HCT116 (cell line): ENCODE measurements around the gene AGMAT. TPM values are rescaled to one million over a fixed set of nuclear protein-coding genes. Genes with fewer than 3 reads are reported as not detected.

Source experiments
- ATAC-seq: fragments of 200-7000 bp; cut with Tn5 transposase; 2 replicates; pipeline ENCODE4 v1.9.1; 2020; ENCODE audit warnings: mild to moderate bottlenecking, moderate library complexity
- BruUV-seq: library from RNA; stranded (reverse); fragments of 400-500 nt; replicated peaks from 2 replicates; lab custom pipeline; 2021; lab: Mats Ljungman, UMichigan
- CTCF ChIA-PET: fragments of 300-600 bp; sonication (Branson Sonifier 250); formaldehyde crosslinking; loops from one replicate; lab custom pipeline; 2021; ENCODE audit warnings: antibody characterized with exemption; lab: Charles Lee
- POLR2A ChIA-PET: fragments of 300-600, 350-600 bp; sonication (Branson Sonifier 250); formaldehyde crosslinking; loops from one replicate; lab custom pipeline; 2021; ENCODE audit warnings: antibody characterized with exemption; lab: Charles Lee
- RAD21 ChIA-PET, 2 experiments: fragments of 300-600 bp; sonication (Branson Sonifier 250); formaldehyde crosslinking; loops; one replicate each; lab custom pipeline; 2023; ENCODE audit warnings: low total read pairs in 2 of 2; ENCODE audit not compliant: uncharacterized antibody in 2 of 2, unreplicated experiment in 2 of 2, low non-redundant PET in 1 of 2; lab: Charles Lee
- DNase-seq: peaks from one replicate; pipeline ENCODE4 v3.0.0-alpha.2; 2010; ENCODE audit warnings: low read depth, low spot score
- H2AFZ ChIP-seq: fragments of 200-600 bp; shearing (Covaris generic), sonication (generic); 2 replicates; pipeline ENCODE4 v1.6.1; 2017; ENCODE audit warnings: low read depth, mixed run types, mixed read lengths, antibody characterized with exemption, low read length; ENCODE audit not compliant: poor library complexity, severe bottlenecking
- H3K27ac ChIP-seq: 2 replicates; pipeline ENCODE4 v1.5.1; 2012; ENCODE audit warnings: low read depth, low read length
- H3K27me3 ChIP-seq: fragments of 200-600 bp; sonication (generic); 2 replicates; pipeline ENCODE4 v1.6.1; 2016; ENCODE audit warnings: mixed run types, low read length, mixed read lengths; ENCODE audit not compliant: insufficient read depth
- H3K36me3 ChIP-seq, 2 experiments: fragments of 200-500 bp in 1 of 2; fragments of 200-600 bp in 1 of 2; sonication (Bioruptor generic) in 1 of 2; sonication (generic) in 1 of 2; 2 replicates each; pipeline versions ENCODE4 v1.5.1 to v1.6.1; 2014 to 2016; ENCODE audit warnings: low read length in 2 of 2, inconsistent platforms in 1 of 2, mixed read lengths in 1 of 2, mixed run types in 1 of 2; ENCODE audit not compliant: insufficient read depth in 2 of 2, control insufficient read depth in 1 of 2
- H3K4me1 ChIP-seq, 2 experiments: fragments of 200-600 bp in 1 of 2; sonication (generic) in 1 of 2; 2 replicates each; pipeline versions ENCODE4 v1.5.1 to v1.6.1; 2012 to 2017; ENCODE audit warnings: low read length in 2 of 2, inconsistent platforms in 1 of 2, mild to moderate bottlenecking in 1 of 2, mixed read lengths in 1 of 2, mixed run types in 1 of 2, moderate library complexity in 1 of 2; ENCODE audit not compliant: insufficient read depth in 2 of 2, control insufficient read depth in 1 of 2
- H3K4me2 ChIP-seq: fragments of 200-600 bp; sonication (generic); 2 replicates; pipeline ENCODE4 v1.6.1; 2017; ENCODE audit warnings: mixed run types, low read length, mixed read lengths
- H3K4me3 ChIP-seq, 2 experiments: fragments of 200-600 bp in 1 of 2; sonication (generic) in 1 of 2; replicated peaks in 1 of 2; 2 replicates each; pipeline ENCODE4 v1.5.1; 2011 to 2016; ENCODE audit warnings: low read length in 2 of 2, control low read depth in 1 of 2, low read depth in 1 of 2, mild to moderate bottlenecking in 1 of 2, mixed read lengths in 1 of 2, mixed run types in 1 of 2
- H3K79me2 ChIP-seq: fragments of 200-600 bp; sonication (generic); 2 replicates; pipeline ENCODE4 v1.6.1; 2017; ENCODE audit warnings: mild to moderate bottlenecking, mixed run types, low read length, moderate library complexity, mixed read lengths; ENCODE audit not compliant: insufficient read depth
- H3K9ac ChIP-seq: fragments of 200-600 bp; sonication (generic); 2 replicates; pipeline ENCODE4 v1.6.1; 2016; ENCODE audit warnings: low read length, mixed read lengths
- H3K9me2 ChIP-seq: fragments of 200-600 bp; sonication (generic), shearing (Covaris generic); 2 replicates; pipeline ENCODE4 v1.6.1; 2017; ENCODE audit warnings: mixed run types, mild to moderate bottlenecking, moderate library complexity; ENCODE audit not compliant: insufficient read depth
- H3K9me3 ChIP-seq, 2 experiments: fragments of 200-500 bp in 1 of 2; fragments of 200-600 bp in 1 of 2; sonication (Bioruptor generic) in 1 of 2; sonication (generic) in 1 of 2; 2 replicates each; pipeline ENCODE4 v1.6.1; 2014 to 2017; ENCODE audit warnings: low read length in 2 of 2, mixed read lengths in 2 of 2, inconsistent platforms in 1 of 2, low read depth in 1 of 2, mild to moderate bottlenecking in 1 of 2, mixed run types in 1 of 2, moderate library complexity in 1 of 2; ENCODE audit not compliant: control insufficient read depth in 1 of 2, insufficient read depth in 1 of 2
- H4K20me1 ChIP-seq: fragments of 200-600 bp; sonication (generic), shearing (Covaris generic); 2 replicates; pipeline ENCODE4 v1.6.1; 2017; ENCODE audit warnings: mixed run types, mild to moderate bottlenecking, moderate library complexity; ENCODE audit not compliant: insufficient read depth
- ATF3 ChIP-seq: IDR thresholded peaks from 2 replicates; pipeline ENCODE4 v1.6.1; 2012
- CBX3 ChIP-seq: IDR thresholded peaks from 2 replicates; pipeline ENCODE4 v1.6.1; 2012; ENCODE audit warnings: low read depth
- CEBPB ChIP-seq: IDR thresholded peaks from 2 replicates; pipeline ENCODE4 v1.6.1; 2012; ENCODE audit warnings: low read depth
- CTCF ChIP-seq, 3 experiments: fragments of 200-600 bp in 1 of 3; sonication (generic) in 1 of 3; IDR thresholded peaks in 2 of 3; conservative IDR thresholded peaks in 1 of 3; 2 replicates each; pipeline ENCODE4 v1.5.1; 2012 to 2017; ENCODE audit warnings: low read depth in 2 of 3, low read length in 2 of 3, antibody characterized with exemption in 1 of 3, borderline replicate concordance in 1 of 3, control low read depth in 1 of 3, mild to moderate bottlenecking in 1 of 3, mixed read lengths in 1 of 3, mixed run types in 1 of 3, moderate library complexity in 1 of 3; ENCODE audit not compliant: insufficient read depth in 1 of 3
- EGR1 ChIP-seq: IDR thresholded peaks from 2 replicates; pipeline ENCODE4 v1.6.1; 2012; ENCODE audit warnings: low read depth
- ELF1 ChIP-seq: IDR thresholded peaks from 2 replicates; pipeline ENCODE4 v1.6.1; 2012; ENCODE audit warnings: low read depth, borderline replicate concordance
- EZH2 ChIP-seq: fragments of 200-600 bp; sonication (generic); IDR thresholded peaks from 2 replicates; pipeline ENCODE4 v1.6.1; 2017; ENCODE audit warnings: antibody characterized with exemption, mixed run types
- EZH2phosphoT487 ChIP-seq: fragments of 200-600 bp; IDR thresholded peaks from 2 replicates; pipeline ENCODE4 v1.6.1; 2018; ENCODE audit warnings: antibody characterized with exemption, borderline replicate concordance
- FOSL1 ChIP-seq: IDR thresholded peaks from 2 replicates; pipeline ENCODE4 v1.6.1; 2012; ENCODE audit warnings: low read depth
- JUND ChIP-seq: IDR thresholded peaks from 2 replicates; pipeline ENCODE4 v1.6.1; 2012
- MAX ChIP-seq: IDR thresholded peaks from 2 replicates; pipeline ENCODE4 v1.6.1; 2012
- POLR2A ChIP-seq: IDR thresholded peaks from 2 replicates; pipeline ENCODE4 v1.7.0; 2011; ENCODE audit warnings: borderline replicate concordance; ENCODE audit not compliant: insufficient read depth, insufficient read length; ENCODE audit errors: extremely low read depth
- POLR2AphosphoS5 ChIP-seq: IDR thresholded peaks from 2 replicates; pipeline ENCODE4 v1.6.1; 2011; ENCODE audit warnings: mild to moderate bottlenecking, low read depth, low read length, moderate library complexity
- RAD21 ChIP-seq: IDR thresholded peaks from 2 replicates; pipeline ENCODE4 v1.6.1; 2012; ENCODE audit warnings: low read depth, mild to moderate bottlenecking
- SIN3A ChIP-seq: IDR thresholded peaks from 2 replicates; pipeline ENCODE4 v1.6.1; 2012; ENCODE audit warnings: low read depth
- SP1 ChIP-seq: IDR thresholded peaks from 2 replicates; pipeline ENCODE4 v1.6.1; 2012; ENCODE audit warnings: low read depth
- SRF ChIP-seq: IDR thresholded peaks from 2 replicates; pipeline ENCODE4 v1.6.1; 2012; ENCODE audit warnings: low read depth
- YY1 ChIP-seq: IDR thresholded peaks from 2 replicates; pipeline ENCODE4 v1.6.1; 2011; ENCODE audit warnings: low read length, low read depth, moderate library complexity, mild to moderate bottlenecking; ENCODE audit not compliant: insufficient replicate concordance; ENCODE audit errors: extremely low read depth
- ZBTB33 ChIP-seq: IDR thresholded peaks from 2 replicates; pipeline ENCODE4 v1.6.1; 2011; ENCODE audit warnings: mild to moderate bottlenecking, low read length, moderate library complexity; ENCODE audit not compliant: insufficient replicate concordance; ENCODE audit errors: extremely low read depth
- ZFX ChIP-seq: fragments of 450-650 bp; IDR thresholded peaks from 2 replicates; pipeline ENCODE4 v1.6.1; 2017
- intact Hi-C: fragments of 100-400 bp; cut with micrococcal nuclease; formaldehyde crosslinking; loops from 2 replicates; pipeline ENCODE4 v1.10.0; 2022
- total RNA-seq: library from RNA; stranded (reverse); gene quantifications from one replicate; pipeline ENCODE4 v1.2.1, GENCODE V29; 2021; ENCODE audit not compliant: unreplicated experiment

The AGMAT gene
- total RNA-seq, 1 experiment from 2014 or later: not detected

GRCh38 chr1:15574741-15575140, 10.1 kb downstream of the AGMAT start (continued):
- TF ChIP-seq SP1 (no peak), CEBPB (no peak), ATF3 (no peak)

- POLR2A ChIA-PET: no interaction called here
- TF ChIP-seq FOSL1 (no peak), SRF (no peak), POLR2A (no peak), ELF1 (no peak), ZBTB33 (no peak), SP1 (no peak), CEBPB (no peak), CBX3 (no peak), POLR2AphosphoS5 (no peak), JUND (no peak), ZFX (no peak), RAD21 (no peak), YY1 (no peak), MAX (no peak), EZH2 (no peak), SIN3A (no peak), CTCF (IDR thresholded peaks at IDR 0.05 in 2 of 3, conservative IDR thresholded peaks at IDR 0.05 in 1 of 3; ENCODE audit: borderline replicate concordance in 1 of 3, insufficient read depth in 1 of 3, low read depth in 2 of 3, low read length in 2 of 3) (no peak), EZH2phosphoT487 (no peak), EGR1 (no peak)
Measured at GRCh38 chr1:15573477-15573876, 11.4 kb downstream of the AGMAT start.

More at GRCh38 chr1:15573477-15573876, 11.4 kb downstream of the AGMAT start:
- Histone ChIP-seq H3K36me3 (peaks cover under 1 to 3% of the 10 kb centered on the region in 2 experiments; a peak in 3 of 4 replicates), H3K27ac (no peak overlapping the region), H3K9me3 (no peaks in the 10 kb centered on the region), H3K79me2 (no peaks in the 10 kb centered on the region), H3K4me2 (no peak overlapping the region), H3K4me1 (no peaks in the 10 kb centered on the region), H3K9me2 (no peaks in the 10 kb centered on the region), H3K27me3 (no peaks in the 10 kb centered on the region), H4K20me1 (no peaks in the 10 kb centered on the region), H3K9ac (no peak overlapping the region), H2AFZ (no peak overlapping the region), H3K4me3 (no peak overlapping the region)
- no peak for DNase-seq
- BruUV-seq: no TSS peak
- RAD21 ChIA-PET: interaction anchor here in 1 of 2 experiments (0.7 kb wide), 1 partner anchor 146 kb away, joined by 3 read pairs; no protein-coding TSS in a partner anchor
- ATAC-seq: no peak
- CTCF ChIA-PET: no interaction called here
- intact Hi-C loops: no loop called here
